GM21619 (cell line): ENCODE data around the gene HSPA14.
A peak's percentile ranks its signal among the peaks of the same experiment; 100 is the strongest.
"Not testable (repeated sequence)": the region's sequence is repeated elsewhere in the genome, so short reads cannot be mapped to it uniquely, and the experiment has no call there.

Experiments
- ATAC-seq: cut with Tn5 transposase; IDR thresholded peaks from one replicate; pipeline ENCODE4 v1.9.1; 2021; ENCODE audit not compliant: unreplicated experiment

Gene HSPA14, protein sequence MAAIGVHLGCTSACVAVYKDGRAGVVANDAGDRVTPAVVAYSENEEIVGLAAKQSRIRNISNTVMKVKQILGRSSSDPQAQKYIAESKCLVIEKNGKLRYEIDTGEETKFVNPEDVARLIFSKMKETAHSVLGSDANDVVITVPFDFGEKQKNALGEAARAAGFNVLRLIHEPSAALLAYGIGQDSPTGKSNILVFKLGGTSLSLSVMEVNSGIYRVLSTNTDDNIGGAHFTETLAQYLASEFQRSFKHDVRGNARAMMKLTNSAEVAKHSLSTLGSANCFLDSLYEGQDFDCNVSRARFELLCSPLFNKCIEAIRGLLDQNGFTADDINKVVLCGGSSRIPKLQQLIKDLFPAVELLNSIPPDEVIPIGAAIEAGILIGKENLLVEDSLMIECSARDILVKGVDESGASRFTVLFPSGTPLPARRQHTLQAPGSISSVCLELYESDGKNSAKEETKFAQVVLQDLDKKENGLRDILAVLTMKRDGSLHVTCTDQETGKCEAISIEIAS

DNA sequence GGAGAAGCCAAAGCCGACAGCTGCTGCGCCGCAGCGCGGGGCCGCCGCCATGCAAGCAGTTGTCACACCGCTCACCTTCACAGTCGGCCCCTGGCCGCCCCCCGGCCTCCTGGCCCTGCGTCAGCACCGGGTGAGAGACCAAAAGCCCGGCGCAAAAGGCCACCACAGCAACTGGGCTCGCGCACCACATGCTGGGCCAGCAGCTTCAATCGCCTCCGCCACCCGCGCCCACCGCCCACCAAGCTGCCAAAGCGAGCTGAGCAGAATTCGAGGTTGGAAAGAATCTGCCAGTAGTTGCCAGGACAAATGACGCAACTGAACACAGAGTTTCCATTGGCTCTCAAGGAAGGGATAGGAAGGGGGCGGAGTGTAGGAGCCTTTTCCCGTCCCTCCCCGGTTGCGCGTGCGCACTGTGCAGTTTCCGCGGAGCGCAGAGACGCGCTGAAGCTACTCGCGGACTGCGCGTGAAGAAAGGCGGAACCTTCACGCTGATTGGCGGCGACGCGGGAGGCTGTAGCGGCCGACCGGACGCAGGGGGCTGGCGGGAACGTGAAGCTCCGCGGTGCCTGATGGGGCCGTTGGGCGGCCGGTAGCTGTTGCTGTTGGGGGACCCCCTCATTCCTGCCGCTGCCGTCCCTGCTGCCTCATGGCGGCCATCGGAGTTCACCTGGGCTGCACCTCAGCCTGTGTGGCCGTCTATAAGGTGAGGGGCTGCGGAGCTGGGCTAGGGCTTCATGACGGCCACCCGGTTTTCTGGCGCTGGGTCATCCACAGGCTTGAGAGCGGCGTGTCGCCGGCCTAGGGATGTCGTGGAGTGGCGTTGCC lies at the start of gene HSPA14, which contains the start of the genes CDNF and MSANTD7:
Gene HSPA14, plus strand, starts transcription at position 550 of the 825 bp plus-strand sequence. Its CDS starts 97 bp downstream, at position 647.
Gene CDNF, minus strand, starts transcription at position 281 of the 825 bp plus-strand sequence. Its CDS starts 91 bp downstream, at position 190.
Gene MSANTD7, plus strand, starts transcription at position 550 of the 825 bp plus-strand sequence. CDS start 3,979 bp downstream, outside the sequence.
- peak; percentile 94 for ATAC-seq

DNA sequence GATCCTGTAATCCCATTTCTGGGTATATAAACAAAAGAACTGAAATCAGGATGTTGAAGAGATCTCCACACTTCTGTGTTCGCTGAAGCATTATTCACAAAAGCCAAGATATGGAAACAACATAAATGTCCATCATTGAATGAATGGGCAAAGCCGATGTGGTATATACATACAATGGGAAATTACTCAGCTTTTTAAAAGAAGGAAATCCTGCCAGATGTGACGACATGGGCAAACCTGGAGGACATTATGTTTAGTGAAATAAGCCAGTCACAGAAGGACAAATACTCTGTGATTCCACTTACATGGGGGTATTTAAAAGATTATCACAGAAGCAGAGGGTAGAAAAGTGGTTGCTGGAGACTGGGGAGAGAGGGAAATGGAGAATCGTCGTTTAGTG lies 39.5 kb upstream of the HSPA14 start:
- ATAC-seq: no peak

DNA sequence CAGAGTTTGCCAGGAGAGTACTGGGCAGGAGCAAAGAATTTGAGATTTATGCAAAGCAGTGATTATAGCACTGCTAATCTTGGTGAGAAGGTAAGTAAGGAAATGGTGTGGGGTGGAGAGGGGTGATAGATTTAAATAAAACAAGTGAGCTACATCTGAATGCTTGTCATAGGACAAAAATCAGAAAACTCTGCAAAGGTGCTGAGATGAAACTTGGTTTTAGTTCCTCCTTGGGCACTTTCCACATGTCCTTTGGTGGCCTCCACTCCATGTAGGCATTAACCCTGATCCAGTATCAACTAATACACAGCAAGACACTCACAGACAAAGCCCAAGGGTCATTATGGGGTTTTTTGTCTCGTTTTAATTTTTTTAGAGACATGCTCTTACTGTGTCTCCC lies 37.7 kb upstream of the HSPA14 start:
- ATAC-seq: no peak

DNA sequence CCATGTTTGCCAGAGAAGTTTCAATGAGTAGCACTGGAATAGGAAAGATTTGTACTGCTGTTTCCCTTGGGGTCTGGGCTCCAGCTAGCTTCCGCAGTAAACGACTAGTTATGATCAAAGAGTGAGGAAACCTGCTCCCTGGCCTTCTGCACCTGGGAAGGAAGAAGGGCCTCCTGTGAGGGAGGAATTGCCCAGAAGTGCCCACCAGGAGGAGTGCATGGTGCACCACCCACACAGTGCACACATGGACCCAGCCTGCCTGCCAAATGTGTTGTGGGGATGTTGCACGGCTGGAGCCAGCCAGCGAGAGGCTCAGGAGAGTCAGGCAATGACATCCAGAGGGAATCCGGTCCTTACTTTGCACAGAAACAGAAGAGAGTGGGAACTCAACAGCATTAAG lies 36.4 kb upstream of the HSPA14 start:
- no peak for ATAC-seq

DNA sequence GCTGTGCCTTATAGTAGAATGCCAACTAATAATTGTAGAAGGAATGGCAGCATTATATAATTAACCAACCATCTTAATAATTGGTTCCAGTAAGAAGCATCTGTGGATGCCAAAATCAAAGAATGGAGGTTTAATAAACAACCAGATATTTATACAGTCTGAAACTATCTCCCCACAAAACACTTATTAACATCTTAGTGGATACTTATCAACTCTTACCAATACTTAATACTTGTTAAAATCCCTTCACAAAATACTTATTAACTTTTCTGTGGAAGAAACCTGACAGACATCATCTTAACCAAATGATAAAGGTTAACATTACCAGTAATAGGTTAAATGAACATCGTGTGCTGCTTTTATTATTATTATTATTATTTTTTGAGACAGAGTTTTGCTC lies 34.3 kb upstream of the HSPA14 start:
- no peak for ATAC-seq

DNA sequence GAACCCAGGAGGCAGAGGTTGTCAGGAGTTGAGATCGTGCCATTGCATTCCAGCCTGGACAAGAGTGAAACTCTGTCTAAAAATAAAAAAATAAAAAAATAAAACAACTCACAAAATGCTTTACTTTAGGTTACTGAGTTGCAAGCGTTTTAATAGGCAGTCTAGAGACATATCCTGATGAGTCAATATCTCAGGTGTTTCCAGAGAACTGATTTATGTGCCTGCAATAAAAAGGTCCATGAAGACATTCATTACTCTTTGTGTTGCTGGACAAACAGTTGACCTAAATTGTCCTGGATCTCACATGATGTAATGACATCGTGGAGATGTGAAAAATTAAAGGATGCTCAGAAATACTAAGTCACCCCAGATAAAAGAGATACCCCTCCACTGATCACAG lies 31.8 kb upstream of the HSPA14 start:
- no peak for ATAC-seq

DNA sequence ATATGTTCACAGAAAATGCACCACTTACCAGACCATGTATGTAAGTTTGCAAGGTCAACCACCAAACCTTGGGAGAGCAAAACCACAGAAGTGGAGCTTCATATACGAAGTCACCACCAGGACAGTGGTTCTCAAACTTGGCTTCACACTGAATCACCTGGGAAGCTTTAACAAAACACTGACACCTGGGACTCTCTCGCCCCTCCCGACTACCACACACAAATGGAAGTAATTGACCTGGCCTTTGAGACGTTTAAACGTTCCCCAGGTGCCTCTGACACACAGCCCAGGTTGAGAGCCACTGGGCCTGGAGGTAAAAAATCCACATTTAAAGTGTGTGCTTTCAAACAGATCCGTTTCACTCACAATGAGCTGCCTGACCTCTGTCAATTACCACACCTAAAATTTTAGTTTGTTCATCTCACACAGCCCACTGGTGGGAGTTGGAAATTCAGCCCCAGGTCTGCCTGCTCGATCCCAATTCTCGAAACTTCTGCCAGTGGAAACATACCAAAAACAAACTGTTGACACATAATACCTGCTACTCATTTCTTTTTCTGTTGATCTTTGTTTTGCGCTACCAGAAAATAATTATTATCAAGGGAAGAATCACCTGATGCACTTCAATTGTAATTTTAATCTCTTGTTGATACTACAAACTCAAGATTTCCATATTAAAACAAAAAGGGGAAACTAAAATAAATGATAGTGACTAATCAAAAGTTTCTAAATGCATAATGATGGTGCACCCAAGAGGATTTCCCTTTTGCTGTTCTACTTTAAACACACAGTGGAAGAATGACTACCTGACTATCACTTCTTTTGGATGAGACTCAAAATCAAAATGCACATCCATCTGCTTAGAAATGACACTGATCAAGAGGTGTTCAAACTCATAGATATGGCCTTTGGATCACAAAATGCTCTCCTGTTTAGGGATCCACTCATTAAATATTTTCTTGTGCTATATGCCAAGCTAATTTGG lies 26.8 kb upstream of the HSPA14 start:
- no peak for ATAC-seq

DNA sequence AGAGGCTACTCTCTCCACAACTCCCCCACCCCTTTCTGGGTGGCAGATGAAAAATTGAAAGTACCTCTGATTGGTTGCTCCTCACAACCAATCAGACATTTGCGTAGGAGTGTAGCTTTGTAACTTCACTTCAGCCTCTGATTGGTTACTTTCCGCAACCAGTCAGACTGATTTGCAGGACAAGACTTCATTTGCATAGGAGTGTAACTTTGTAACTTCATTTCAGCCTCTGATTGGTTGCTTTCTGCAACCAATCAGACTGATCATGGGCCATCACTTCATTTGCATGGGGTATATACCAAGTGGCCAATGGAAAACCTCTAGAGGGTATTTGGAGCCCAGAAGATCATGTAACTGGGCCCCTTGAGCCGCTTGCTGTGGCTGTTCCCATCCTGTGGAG lies 25.8 kb upstream of the HSPA14 start:
- ATAC-seq: no peak

DNA sequence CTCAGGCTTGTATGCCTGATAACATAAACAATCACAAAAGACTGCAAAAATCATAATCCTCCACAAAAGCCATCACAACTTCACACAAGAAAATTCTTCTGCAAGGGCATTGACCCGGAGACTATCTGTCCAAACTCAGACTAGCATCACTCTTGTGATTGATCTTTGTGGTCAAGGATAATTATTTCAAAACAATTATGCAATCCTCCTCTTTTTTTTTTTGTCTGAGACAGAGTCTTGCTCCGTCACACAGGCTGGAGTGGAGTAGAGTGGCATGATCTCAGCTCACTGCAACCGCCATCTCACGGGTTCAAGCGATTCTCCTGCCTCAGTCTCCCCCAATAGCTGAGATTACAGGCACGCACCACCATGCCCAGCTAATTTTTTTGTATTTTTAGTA lies 22.4 kb upstream of the HSPA14 start:
- no peak for ATAC-seq

DNA sequence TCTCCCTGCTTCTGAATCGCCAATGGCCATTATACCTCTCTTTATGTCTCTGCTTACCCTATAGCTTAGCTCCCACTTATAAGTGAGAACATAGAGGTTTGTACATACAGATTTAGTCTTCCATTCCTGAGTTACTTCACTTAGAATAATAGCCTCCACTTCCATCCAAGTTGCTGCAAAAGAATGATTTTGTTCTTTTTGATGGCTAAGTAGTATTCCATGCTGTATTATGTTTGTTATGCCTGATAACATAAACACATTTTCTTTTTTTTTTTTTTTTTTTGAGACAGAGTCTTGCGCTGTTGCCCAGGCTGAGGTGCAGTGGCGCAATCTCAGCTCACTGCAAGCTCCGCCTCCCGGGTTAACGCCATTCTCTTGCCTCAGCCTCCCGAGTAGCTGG lies 21.4 kb upstream of the HSPA14 start:
- not testable (repeated sequence) for ATAC-seq

DNA sequence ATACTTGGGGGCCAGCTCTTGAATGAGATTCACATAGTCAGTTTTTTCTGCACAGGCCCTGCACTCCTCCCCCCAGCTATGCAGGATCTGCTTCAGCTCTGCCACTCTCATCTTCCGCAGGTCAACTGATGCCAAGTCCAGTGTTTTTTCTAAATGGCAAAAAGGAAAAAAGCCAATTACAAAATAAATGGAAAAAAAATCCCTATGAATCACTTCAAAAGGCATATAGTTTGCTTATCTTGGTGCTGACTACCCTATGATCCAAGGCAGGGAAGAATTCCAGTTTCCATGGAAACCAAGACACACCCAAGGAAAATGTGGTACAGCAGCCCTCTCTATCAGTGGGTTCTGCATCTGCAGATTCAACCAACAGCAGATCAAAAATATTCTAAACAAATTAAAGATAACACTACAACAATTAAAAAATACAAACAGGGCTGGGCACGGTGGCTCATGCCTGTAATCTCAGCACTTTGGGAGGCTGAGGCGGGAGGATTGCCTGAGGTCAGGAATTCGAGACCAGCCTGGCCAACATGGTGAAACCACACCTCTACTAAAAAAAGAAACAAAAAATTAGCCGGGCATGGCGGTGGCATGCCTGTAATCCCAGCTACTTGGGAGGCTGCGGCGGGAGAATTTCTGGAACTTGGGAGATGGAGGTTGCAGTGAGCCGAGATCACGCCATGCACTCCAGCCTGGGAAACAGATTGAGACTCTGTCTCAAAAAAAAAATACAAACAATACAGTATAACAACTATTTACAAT lies 17.9 kb upstream of the HSPA14 start:
- no peak for ATAC-seq

DNA sequence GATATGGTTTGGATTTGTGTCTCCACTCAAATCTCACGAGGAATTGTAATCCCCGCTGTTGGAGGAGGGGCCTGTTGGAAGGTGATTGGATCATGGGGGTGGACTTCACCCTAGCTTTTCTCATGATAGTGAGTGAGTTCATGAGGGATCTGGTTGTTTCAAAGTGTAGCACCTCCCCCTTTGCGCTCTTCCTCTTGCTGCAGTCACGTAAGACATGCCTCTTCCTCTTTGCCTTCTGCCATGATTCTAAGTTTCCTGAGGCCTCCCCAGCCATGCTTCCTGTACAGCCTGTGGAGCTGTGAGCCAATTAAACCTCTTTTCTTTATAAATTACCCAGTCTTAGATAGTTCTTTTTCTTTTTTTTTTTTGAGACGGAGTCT lies 17.3 kb upstream of the HSPA14 start:
- no peak for ATAC-seq

DNA sequence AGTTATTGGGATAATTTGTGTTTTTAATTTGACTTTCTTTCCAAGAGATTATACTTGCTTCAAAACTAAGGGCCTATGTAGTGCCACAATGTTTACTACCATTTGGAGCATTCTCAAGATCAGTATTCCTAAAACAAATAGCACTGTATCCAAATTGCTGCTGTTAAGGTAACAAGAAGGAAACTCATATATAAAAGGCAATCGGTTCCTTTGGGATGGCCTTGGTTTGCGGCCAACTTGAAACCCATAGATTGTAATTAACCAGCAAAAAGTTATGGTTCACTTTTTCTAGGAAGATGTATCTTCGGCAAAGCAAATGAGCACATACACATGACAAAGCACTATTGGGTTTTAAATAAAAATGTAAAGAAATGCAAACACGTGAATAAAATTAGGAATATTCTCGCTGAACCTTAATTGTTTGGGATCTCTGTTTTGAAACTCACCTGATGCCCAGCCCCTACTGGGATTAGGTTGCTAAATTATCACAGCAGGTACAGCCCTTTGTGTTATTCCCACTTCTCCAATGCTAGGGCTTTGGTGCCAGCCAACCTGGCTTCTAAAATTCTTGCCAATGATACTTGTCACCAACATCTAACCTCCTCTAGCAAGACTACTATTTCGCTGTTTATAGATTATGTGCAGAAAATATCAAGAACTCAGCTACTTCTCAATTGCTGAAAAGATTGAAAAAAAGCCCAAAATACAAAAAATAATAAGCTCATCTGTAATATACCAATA lies 16.3 kb upstream of the HSPA14 start:
- ATAC-seq: no peak

DNA sequence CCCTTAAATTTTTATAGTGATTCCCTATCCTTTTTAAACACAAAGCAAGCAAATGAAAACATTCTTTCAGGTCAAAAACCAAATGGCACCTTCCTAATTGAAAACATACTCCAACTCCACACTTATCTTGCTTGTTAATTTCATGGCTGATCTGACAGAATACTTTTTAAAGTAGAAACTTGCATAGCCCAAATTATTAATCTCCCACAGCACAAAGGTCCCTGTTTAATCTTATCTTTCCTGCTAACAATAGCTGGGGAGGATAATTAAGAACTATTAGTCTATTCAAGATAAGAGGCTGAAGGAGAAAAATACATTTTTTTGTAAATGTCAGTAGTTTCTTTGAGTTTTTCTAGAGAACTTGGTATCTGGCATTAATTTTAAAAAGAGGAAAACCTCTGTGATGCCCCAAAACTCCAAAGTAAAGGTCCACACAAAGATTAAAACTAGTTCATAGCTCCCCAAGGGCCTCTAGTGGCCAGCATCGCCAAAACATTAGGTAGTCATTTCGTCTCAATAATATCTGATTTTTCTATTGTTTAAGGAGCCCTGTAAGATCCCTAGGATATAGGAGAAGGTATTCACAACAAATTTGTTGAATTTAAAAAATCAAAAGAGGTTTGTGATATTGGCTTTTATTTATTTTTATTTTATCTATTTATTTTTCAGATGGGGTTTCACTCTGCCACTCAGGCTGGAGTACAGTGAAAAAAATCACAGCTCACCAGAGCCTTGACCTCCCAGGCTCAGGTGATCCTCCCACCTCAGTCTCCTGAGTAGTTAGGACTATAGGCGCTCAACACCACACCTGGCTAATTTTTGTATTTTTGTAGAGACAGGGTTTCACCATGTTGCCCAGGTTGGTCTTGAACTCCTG lies 15.0 kb upstream of the HSPA14 start:
- ATAC-seq: no peak

DNA sequence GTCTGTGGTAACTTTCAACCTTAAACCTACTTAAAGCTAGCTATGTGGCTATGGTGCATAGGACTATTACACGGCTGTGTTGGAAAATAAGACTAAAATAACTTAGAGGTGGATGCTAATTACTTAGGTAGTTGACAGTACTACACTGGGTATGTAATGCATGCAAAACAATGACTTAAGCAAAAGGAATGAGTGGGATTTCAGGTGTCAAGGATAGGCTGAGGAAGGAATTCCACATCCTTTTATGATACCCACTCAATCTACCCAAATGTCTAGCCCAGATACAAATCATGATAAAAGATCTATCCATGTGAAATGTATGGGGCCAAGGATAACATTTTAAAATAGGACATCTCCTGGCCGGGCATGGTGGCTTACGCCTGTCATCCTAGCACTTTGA lies 14.1 kb upstream of the HSPA14 start:
- no peak for ATAC-seq

DNA sequence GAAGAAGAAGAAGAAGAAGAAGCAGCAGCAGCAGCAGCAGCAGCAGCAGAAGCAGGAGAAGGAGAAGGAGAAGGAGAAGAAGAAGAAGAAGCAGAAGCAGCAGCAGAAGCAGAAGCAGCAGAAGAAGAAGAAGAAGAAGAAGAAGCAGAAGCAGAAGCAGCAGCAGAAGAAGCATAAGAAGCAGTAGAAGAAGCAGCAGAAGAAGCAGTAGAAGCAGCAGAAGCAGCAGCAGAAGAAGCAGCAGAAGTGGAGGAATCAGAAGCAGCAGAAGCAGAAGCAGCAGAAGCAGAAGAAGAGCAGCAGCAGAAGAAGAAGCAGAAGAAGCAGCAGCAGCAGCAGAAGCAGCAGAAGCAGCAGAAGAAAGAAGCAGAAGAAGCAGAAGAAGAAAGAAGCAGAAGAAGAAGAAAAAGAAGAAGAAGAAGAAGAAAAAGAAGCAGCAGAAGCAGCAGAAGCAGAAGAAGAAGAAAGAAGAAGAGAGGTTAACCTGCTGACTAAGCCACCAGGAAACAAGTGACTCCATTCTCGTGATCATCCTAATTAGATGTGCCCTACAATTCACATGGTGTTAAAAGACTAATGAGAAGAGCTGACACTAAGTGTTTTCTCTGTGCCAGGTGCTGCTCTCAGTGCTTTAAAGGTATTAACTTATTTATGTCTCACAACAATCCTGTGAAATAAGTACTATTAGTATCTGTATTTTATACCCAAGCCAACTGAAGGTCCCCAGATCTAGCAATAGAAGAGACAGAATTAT lies 11.9 kb upstream of the HSPA14 start:
- no peak for ATAC-seq

DNA sequence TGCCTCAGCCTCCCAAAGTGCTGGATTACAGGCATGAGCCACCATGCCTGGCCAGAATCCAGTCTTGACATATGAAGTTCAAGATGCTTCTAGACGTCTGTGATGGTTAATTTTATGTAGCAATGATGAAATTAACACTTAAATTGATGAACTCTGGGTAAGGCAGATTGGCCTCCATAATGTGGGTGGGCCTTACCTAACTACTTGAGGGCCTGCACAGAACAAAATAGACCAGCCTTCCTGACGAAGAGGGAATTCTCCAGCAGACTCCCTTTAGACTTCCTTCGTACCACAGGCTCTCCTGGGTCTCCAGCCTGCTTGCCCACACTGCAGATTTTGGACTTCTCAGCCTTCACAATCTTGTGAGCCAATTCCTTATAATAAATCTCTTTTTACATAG lies 5.0 kb upstream of the HSPA14 start:
- no peak for ATAC-seq
